Posterior vena cava (tissue), 2 donors: ENCODE data around the gene TREH. TPM values are rescaled to one million over a fixed set of nuclear protein-coding genes. Genes with fewer than 3 reads are reported as not detected.
"Not testable (repeated sequence)": the region's sequence is repeated elsewhere in the genome, so short reads cannot be mapped to it uniquely, and the experiment has no call there.

Source experiments
- DNase-seq: peaks from one replicate; pipeline ENCODE4 v3.0.0-alpha.2; 2020; ENCODE audit warnings: low spot score
- intact Hi-C, 2 donors: fragments of 100-400 bp; cut with DNase I; formaldehyde crosslinking; loops; one replicate each; pipeline versions ENCODE4 v1.14.1 to v1.14.2; 2022 to 2023
- long read RNA-seq, 2 donors: library from polyadenylated mRNA; unstranded; transcript quantifications; one replicate each; pipeline ENCODE4 v2.0.0, GENCODE V29; 2020 to 2021
- total RNA-seq, 2 donors: library from RNA; stranded (reverse); fragmentation: NEBNext Ultra II Directional; extraction: Animal tissue kit (Norgen Biotek cat#: 25700); gene quantifications; one replicate each; pipeline ENCODE4 v1.2.1, GENCODE V29; 2021
- donor health status: DM: yes; HTN: yes; CAD: no.
- donor health status: DM: yes; HTN: yes; CAD: no.

The TREH gene, protein sequence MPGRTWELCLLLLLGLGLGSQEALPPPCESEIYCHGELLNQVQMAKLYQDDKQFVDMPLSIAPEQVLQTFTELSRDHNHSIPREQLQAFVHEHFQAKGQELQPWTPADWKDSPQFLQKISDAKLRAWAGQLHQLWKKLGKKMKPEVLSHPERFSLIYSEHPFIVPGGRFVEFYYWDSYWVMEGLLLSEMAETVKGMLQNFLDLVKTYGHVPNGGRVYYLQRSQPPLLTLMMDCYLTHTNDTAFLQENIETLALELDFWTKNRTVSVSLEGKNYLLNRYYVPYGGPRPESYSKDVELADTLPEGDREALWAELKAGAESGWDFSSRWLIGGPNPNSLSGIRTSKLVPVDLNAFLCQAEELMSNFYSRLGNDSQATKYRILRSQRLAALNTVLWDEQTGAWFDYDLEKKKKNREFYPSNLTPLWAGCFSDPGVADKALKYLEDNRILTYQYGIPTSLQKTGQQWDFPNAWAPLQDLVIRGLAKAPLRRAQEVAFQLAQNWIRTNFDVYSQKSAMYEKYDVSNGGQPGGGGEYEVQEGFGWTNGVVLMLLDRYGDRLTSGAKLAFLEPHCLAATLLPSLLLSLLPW
- total RNA-seq, result not detected
- long read RNA-seq, donor 1, result 0 reads
- long read RNA-seq, donor 2, partial matches to known transcripts, result 0 of 2 reads
- long read RNA-seq, donor 2, other reads (novel, unspliced or antisense), result 2 of 2 reads

DNA sequence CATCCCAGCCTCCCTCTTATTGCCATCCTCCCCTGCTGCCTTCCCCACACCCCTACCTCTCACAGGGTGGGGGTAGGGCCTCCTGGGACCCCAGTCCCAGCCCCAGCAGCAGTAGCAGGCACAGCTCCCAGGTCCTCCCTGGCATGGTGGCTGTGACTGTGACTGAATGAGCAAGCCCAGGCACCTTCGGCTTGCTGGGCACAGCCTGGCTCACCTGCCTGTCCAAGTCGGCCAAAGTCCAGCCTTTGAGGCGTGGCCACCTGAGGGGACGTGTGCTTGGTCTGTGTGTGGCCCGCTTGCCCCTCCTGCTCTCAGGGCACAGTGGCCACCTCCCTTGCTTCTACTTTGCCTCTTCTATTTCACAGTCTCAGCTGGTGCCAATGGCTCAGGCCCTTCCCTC lies at the start of gene TREH:
Gene TREH, minus strand, starts transcription at position 168 of the 400 bp plus-strand sequence. Its CDS starts 23 bp downstream, at position 145.
- intact Hi-C loops, result no loop called here
- peak; percentile 63 for DNase-seq

DNA sequence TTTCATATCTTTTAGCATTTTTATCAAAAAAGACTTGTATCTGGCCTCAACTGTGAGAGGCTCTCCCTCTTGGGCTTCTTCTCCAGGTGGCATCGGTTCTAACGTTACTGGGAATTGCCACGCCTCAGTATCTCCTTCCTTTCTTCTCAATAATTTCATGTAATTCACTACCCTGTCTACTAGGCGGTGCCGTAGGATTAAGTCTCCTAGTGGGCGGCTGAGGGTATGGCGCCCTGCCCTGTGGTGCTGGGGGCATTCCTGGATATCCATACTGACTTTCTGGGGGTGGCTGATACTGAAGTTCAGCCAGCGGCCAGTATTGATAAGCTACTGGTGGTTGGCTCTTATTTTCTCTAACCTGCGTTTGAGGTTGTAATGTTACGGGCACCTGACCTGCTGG lies 48.7 kb upstream of the TREH start:
- intact Hi-C loops, DNase-seq: not testable (repeated sequence)

DNA sequence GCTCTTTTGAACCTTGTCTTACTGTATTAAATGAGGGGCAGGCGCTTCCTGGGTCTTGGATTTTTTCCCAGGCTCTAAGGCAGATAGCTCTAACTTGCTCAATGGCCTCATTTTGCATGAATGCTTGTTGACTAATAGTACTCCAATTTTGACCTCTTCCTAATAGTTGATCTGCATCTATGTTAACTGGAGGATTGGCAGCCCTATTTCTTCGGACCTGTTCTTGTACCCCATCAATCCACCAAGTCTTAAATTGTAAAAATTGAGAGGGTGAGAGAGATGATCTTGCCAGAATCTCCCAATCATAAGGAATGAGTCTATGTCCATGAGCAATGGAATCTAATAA lies 48.2 kb upstream of the TREH start:
- DNase-seq, intact Hi-C loops: not testable (repeated sequence)

DNA sequence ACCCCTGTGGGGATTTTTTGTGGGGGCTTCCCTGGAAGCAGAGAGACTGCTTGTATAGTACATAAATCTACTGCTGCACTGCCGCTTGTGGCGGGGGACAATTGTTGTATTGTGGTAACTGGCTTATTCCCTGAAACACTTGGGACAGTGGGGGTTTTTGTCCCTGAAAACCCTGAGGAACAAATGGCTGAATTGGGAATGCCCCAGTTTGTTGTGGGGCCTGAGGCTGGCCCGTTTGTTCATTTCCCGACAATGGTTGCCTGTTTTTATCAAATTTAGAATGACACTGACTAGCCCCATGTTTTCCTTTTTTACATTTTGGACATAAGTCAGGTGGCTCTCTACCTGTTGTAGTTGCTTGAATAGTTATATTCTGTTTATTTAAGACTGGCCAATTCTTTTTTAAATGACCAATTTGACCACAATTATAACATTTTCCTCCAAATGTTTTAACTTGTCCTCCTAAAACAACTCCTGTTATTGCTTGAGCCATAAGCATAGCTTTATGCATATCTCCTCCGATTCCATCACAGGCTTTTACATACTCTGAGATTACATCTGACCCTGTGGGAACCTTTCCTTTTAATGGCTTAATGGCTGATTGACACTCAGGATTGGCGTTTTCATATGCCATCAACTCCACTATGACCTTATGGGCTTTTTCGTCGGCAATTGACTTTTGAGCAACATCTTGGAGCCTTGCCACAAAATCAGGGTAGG lies 47.7 kb upstream of the TREH start:
- intact Hi-C loops, DNase-seq: not testable (repeated sequence)

DNA sequence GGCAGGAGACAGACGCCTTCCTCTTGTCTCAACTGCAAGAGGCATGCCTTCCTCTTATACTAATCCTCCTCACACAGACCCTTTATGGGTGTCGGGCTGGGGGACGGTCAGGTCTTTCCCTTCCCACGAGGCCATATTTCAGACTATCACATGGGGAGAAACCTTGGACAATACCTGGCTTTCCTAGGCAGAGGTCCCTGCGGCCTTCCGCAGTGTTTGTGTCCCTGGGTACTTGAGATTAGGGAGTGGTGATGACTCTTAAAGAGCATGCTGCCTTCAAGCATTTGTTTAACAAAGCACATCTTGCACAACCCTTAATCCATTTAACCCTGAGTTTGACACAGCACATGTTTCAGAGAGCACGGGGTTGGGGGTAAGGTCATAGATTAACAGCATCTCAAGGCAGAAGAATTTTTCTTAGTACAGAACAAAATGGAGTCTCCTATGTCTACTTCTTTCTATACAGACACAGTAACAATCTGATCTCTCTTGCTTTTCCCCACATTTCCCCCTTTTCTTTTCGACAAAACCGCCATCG lies 42.1 kb upstream of the TREH start:
- DNase-seq, intact Hi-C loops: not testable (repeated sequence)

DNA sequence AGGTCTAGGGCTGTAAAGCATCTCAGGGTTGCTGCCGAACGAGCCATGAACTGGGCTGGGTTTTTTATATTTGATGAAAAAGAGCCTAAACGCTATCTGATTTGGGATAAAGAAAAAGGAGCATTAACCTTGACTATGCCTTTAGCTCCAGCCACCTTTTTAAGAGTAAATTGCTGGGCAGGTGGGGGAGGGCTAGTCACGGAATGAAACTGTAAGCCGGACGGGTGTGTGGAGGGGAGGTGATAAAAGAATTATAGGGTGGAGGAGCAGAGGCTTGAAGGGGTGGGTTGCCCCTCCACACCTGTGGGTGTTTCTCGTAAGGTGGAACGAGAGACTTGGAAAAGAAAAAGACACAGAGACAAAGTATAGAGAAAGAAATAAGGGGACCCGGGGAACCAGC lies 41.3 kb upstream of the TREH start:
- DNase-seq, intact Hi-C loops: not testable (repeated sequence)

DNA sequence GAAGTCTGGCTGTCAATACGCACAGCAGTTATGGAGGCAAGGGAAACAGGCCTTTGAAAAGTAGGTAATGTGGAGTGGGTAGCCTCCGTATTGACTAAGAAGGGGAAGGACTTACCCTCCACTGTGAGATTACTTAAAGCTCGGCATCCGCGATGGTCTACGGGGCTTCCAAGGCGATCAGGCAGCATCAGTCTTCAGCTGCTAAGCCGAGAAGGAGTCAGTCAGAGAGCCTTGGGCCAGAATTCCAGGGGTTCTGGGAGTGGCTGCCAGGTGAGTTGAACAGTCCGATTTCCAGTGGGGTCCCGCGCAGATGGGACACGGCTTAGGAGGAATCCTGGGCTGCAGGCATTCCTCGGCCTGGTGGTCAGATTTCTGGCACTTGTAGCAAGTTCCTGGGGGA lies 40.6 kb upstream of the TREH start:
- intact Hi-C loops, result not testable (repeated sequence)

DNA sequence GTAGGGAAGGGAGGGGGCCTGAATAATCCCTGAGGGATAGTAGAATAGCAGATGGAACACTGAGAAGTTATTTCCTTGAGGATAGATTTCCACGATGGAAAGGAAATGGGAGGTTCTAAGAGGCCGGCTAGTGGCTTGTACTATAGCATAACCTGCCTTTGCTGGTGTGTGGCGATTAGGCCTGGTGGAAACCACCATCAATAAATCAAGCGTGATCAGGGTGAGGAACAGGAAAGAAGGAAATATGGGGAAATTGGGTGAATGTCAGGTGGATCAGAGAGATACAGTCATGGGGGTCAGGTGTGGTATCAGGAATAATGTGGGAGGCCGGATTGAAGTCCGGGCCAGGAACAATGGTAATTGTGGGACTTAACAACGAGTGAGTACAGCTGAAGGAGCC lies 39.1 kb upstream of the TREH start:
- DNase-seq, intact Hi-C loops: not testable (repeated sequence)

More for the DNA sequence above, 40.6 kb upstream of the TREH start:
- DNase-seq, result not testable (repeated sequence)

DNA sequence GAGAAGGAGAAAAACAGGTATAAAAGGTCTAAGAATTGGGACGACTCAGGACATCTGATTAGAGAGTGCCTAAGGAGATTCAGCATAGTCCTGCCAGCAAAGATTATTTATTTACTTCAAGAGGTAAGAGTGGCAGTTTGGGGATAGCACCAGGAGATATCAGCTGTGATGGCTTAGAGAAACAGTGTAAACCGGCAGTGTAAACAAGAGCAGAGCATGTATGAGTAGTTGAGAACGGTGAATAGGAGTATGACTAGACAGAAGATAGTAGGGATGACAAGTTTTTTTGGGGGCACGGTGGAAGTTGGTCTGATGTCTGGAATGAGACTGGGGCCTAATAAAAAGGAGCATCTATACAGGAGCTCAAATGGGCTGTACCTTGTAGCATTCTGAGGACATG lies 38.3 kb upstream of the TREH start:
- intact Hi-C loops, DNase-seq: not testable (repeated sequence)

DNA sequence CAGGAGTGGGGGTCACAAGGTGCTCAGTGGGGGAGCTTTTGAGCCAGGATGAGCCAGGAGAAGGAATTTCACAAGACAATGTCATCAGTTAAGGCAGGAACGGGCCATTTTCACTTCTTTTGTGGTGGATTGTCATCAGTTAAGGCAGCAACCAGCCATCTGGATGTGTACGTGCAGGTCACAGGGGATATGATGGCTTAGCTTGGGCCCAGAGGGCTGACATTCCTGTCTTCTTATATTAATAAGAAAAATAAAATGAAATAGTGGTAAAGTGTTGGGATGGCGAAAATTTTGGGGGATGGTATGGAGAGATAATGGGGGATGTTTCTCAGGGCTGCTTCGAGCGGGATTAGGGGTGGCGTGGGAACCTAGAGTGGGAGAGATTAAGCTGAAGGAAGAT lies 37.8 kb upstream of the TREH start:
- DNase-seq, intact Hi-C loops: not testable (repeated sequence)

DNA sequence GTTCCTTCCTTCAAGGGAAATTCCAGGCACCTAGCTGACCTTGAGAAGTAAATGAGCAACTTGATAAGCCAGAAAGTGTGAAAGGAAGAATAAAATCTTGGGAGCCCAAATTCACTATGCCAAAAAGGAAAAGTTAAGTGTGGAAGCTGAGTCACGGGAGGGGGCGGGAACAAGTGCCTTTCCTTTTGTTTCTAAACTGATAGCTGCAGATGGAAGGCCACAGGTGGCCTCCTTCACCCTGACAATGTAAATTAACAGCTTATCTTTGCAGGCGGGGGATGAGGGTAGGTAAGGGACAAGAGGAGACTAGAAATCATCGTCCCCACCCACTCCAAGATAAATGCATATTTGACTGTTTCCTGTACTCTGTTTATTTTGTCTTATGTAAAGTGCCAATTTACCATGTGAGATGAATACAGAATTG lies 36.4 kb upstream of the TREH start:
- intact Hi-C loops, result no loop called here
- no peak for DNase-seq

DNA sequence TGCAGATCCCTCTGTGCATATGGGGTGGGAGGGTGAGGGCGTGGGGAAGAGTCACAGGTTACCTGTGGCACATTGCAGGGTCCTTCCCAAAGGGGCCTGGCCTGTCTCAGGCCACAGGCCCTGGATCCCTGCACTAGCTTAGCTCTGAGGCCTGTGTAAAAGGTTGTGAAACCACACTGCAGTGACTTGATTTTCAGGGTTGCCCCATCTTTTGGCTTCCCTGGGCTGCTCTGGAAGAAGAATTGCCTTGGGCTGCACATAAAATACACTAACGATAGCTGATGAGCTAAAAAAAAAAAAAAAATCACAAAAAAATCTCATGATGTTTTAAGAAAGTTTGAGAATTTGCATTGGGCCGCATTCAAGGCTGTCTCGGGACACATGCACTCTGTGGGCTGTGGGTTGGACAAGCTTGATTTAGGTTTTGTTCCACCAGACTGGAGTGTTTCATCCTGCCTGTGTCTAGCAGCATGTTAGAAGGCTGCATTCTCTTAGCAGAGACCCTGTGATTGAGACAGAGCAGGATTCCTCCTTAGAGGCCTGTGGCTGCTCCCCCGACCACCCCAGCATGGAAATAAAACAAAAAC lies 35.9 kb upstream of the TREH start:
- DNase-seq, result no peak

DNA sequence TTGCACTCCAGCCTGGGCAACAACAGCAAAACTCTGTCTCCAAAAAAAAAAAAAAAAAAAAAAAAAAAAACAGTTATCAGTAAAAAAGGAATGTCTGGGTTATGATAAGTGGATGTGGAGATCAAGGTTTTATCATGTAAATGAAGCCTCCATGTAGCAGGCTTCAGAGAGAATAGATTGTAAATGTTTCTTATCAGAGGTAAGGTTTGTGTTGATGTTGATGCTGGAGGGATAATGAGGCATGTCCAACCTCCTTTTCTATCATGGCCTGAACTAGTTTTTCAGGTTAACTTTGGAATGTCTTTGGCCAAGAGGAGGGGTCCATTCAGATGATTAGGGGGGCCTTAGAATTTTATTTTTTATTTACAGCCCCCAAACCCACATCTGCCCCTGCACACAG lies 35.4 kb upstream of the TREH start:
- intact Hi-C loops, result no loop called here
- DNase-seq, result no peak

More for the DNA sequence above, 35.9 kb upstream of the TREH start:
- intact Hi-C loops, result no loop called here

DNA sequence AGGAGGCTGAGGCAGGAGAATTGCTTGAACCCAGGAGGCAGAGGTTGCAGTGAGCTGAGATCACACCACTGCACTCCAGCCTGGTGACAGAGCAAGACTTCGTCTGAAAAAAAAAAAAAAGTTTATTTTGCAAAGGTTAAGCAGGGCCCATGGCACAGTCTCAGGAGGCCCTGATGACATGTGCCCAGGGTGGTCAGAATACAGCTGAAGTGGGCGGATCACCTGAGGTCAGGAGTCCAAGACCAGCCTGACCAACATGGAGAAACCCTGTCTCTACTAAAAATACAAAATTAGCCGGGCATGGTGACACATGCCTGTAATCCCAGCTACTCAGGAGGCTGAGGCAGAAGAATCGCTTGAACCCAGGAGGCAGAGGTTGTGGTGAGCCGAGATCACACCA lies 35.0 kb upstream of the TREH start:
- DNase-seq, intact Hi-C loops: not testable (repeated sequence)

DNA sequence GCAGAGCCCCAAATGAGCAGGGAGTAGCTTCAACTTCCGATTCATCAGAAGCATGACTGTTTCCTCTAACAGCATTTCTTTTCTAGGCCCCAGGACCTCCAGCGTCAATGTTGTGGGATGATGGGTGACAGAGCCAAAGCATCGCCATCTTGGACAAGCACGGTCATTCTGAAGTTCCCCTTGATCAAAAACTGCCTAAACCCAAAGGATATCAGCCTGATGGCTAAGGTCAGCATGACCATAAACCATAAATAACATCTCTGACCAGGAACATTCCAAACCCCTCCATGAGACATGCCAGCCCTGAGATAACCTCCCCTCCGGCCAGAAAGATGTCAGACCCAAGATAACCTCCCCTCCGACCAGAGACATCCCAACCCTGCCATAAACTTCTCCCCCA lies 28.8 kb upstream of the TREH start:
- DNase-seq, result no peak
- intact Hi-C loops, result no loop called here

DNA sequence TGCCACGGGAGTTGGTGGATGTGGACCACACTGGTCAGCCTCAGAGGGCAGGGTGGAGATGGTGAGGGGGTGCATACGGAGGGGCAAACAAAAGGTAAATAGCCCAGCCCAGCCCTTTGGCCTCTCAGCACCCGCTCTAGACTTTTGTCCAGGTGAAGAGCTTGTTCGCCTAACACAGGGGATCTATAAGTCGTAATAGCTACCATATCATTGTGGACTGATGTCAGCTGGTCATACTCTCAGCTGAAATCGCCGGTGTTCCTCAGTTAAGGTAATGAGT lies 27.0 kb upstream of the TREH start:
- intact Hi-C loops, result no loop called here
- no peak for DNase-seq

DNA sequence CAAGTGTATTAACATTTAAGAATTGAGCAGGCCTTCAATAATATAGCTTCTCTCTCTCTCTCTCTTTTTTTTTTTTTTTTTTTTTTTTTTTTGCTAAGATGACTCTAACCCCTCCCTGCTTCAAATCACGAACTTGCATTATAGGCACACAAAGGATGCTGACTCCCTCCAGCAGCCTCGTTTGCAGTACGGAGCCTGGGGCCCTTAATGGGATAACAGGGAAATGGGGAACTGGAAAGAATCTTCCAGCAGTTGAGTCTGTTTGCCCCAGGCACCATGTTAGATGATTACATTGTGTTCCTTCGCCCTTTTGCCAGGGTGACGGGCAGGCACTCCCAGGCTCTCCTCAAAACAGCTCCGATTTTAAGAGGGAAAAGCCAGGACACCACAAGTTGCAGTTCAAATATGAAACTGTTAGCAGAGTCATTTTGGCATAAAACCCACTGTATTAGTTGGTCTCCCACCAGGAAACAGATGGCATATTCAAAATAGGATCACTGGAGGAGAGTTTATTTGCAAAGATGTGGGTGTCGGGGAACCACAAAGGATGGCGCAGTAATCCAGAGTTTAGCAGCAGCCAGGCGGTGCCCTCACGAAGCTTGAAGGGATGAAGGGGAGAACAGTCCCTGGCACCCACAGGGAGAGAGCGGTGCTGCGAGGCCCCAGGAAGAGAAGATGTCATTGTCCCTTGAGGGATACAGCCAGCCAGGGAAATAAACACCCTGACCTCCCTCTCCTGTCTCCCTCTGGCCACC lies 26.5 kb upstream of the TREH start:
- DNase-seq, result no peak
- intact Hi-C loops, result no loop called here

DNA sequence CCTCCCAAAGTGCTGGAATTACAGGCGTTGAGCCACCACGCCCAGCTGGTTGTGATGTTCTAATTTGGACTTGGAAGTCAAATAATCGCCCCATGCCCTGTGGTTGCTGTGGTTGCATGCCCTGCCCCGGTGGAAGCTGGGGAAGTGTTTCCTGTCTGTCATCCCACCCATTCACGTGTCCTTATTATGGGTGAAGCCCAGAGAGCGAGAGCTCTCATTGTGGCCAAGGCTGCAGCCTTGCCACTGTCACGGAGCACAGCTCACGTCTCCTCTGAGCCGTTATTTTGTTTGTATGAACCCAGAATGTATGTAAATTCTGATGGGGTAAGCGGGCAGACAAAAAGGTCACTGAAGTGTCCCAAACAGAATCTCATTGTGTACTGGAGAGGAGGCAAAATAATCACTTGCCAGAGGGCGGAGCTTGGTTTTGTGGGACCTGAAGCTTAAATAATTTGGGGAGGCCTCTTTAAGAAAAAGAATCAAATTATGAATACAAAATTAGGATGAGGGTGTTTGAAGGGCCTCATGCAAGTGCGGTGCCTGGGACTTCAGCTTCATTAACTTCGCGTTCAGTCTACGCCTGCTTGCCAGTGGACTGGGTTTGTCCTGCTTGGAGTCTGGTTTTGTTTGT lies 25.8 kb upstream of the TREH start:
- intact Hi-C loops, result no loop called here

More for the DNA sequence above, 25.8 kb upstream of the TREH start:
- DNase-seq, result no peak
